HFFc6 (cell line): ENCODE measurements around the gene NCAPH2. TPM values are rescaled to one million over a fixed set of nuclear protein-coding genes. Genes with fewer than 3 reads are reported as not detected.

Source experiments
- DNase-seq: peaks from one replicate; pipeline ENCODE4 v3.0.0-alpha.2; 2018
- H3K27ac Mint-ChIP-seq: 2 replicates; pipeline ENCODE4 v1.8.0; 2020; ENCODE audit warnings: mild to moderate bottlenecking, mixed read lengths
- H3K27me3 Mint-ChIP-seq: 2 replicates; pipeline ENCODE4 v1.8.0; 2021; ENCODE audit warnings: mild to moderate bottlenecking, moderate library complexity, mixed read lengths; ENCODE audit not compliant: insufficient read depth
- H3K36me3 Mint-ChIP-seq: 2 replicates; pipeline ENCODE4 v1.8.0; 2021; ENCODE audit warnings: low read depth, mixed read lengths
- H3K4me1 Mint-ChIP-seq: 2 replicates; pipeline ENCODE4 v1.8.0; 2020; ENCODE audit warnings: low read depth, mixed read lengths
- H3K4me3 Mint-ChIP-seq: 2 replicates; pipeline ENCODE4 v1.8.0; 2020; ENCODE audit warnings: mild to moderate bottlenecking, moderate library complexity, mixed read lengths
- H3K9me3 Mint-ChIP-seq: 2 replicates; pipeline ENCODE4 v1.8.0; 2020; ENCODE audit warnings: mild to moderate bottlenecking, mixed read lengths
- total RNA-seq, 6 experiments: library from RNA; stranded (reverse); fragmentation: NEBNext Ultra II Directional; extraction: Animal tissue kit (Norgen Biotek cat#: 25700); gene quantifications; 2 replicates in 1 of 6; 3 replicates in 5 of 6; pipeline ENCODE4 v1.2.3, GENCODE V29; 2021
- TF ChIP-seq, protein P1 (sequence below): fragments of 200-600 bp; sonication (generic); IDR thresholded peaks from 2 replicates; pipeline ENCODE4 v1.5.0; 2021; ENCODE audit warnings: antibody characterized with exemption, mild to moderate bottlenecking

The NCAPH2 gene
- total RNA-seq, 6 experiments from 2014 or later = 31.7 to 54.1 (median 50.0) TPM

DNA sequence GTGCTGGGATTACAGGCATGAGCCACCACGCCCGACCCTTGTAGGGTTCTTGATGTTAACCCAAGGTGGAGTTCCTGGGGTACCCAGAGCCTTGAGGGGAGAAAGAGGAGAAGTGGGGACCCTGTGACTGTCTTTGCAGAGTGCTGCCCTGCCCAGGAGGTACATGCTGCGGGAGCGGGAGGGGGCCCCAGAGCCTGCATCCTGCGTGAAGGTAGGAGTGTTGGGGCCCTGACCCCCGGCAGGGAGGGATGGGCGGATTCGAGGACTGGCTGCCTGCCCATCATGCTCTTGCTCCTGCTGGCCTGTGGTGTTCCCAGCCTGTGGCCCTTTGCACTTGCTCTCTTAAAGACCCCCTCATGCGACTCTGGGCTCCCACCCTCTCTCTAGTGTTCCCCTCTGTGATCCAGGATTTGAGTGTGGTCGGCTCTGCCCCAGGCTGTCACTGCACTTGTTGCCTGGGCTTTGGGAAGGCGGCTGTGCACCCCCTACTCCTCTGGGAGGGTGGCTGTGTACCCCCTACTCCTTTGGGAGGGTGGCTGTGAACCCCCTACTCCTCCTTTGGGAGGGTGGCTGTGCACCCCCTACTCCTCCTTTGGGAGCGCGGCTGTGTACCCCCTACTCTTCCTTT, 12.9 kb downstream of the NCAPH2 start:
- Mint-ChIP-seq H3K27me3 (no peaks in the 10 kb centered on the region), H3K4me3 (no peak overlapping the region), H3K27ac (no peak overlapping the region; the same call in 1 of the 2 replicates), H3K9me3 (no peaks in the 10 kb centered on the region), H3K36me3 (peaks cover 14% of the 10 kb centered on the region), H3K4me1 (peaks cover 9% of the 10 kb centered on the region)
- TF ChIP-seq, protein P1, sequence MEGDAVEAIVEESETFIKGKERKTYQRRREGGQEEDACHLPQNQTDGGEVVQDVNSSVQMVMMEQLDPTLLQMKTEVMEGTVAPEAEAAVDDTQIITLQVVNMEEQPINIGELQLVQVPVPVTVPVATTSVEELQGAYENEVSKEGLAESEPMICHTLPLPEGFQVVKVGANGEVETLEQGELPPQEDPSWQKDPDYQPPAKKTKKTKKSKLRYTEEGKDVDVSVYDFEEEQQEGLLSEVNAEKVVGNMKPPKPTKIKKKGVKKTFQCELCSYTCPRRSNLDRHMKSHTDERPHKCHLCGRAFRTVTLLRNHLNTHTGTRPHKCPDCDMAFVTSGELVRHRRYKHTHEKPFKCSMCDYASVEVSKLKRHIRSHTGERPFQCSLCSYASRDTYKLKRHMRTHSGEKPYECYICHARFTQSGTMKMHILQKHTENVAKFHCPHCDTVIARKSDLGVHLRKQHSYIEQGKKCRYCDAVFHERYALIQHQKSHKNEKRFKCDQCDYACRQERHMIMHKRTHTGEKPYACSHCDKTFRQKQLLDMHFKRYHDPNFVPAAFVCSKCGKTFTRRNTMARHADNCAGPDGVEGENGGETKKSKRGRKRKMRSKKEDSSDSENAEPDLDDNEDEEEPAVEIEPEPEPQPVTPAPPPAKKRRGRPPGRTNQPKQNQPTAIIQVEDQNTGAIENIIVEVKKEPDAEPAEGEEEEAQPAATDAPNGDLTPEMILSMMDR = no peak
- DNase-seq = no peak

DNA sequence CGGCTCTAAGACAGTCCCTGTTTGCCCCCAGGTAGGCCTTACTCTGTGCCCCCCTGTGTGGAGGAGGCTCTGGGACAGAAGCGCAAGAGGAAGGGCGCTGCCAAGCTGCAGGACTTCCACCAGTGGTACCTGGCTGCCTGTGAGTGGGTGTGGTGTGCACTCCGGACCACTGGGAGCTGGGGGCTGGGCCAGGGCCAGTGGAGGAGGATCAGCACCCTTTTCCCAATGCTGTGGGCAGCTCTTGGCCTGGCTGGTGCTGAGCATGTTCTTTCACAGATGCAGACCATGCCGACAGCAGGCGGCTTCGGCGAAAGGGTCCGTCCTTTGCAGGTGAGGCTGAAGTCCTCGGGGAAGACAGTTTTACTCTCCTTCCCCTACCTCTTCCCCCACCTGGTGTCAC, 13.7 kb downstream of the NCAPH2 start:
- Mint-ChIP-seq H3K36me3 (peaks cover 14% of the 10 kb centered on the region), H3K27me3 (no peaks in the 10 kb centered on the region), H3K4me3 (no peak overlapping the region), H3K9me3 (no peaks in the 10 kb centered on the region), H3K27ac (no peak overlapping the region), H3K4me1 (peaks cover 10% of the 10 kb centered on the region)
- TF ChIP-seq, protein P1 = no peak
- DNase-seq = no peak

DNA sequence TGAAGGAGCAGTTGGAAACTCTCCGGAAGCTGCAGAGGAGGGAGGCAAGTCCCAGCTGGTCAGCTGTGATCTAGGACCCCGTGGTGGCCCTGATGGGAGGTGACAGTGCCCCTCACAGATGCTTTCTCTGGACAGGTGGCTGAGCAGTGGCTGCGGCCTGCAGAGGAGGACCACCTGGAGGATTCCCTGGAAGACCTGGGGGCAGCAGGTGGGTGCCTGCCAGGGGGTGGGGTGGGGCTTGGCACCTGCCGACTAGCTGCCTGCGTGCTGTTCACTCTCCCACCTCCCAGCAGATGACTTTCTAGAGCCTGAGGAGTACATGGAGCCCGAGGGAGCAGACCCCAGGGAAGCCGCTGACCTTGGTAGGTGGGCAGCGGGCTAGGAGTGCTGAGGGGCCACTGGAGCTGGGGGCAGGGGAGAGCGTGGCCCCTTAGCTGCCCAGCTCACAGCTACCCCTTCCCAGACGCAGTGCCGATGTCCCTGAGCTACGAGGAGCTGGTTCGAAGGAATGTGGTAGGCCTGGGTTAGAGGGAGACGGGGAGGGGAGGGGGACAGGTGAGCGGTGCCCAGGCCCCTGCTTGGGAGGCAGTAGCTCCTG, 14.3 kb downstream of the NCAPH2 start:
- H3K4me3 Mint-ChIP-seq = no peak overlapping the region
- no peak overlapping the region for H3K27ac Mint-ChIP-seq
- peaks cover 16% of the 10 kb centered on the region for H3K4me1 Mint-ChIP-seq
- peaks cover 2% of the 10 kb centered on the region; the same call in 1 of the 2 replicates for H3K27me3 Mint-ChIP-seq
- TF ChIP-seq, protein P1 = no peak
- H3K36me3 Mint-ChIP-seq = peaks cover 14% of the 10 kb centered on the region
- no peak for DNase-seq
- no peaks in the 10 kb centered on the region for H3K9me3 Mint-ChIP-seq

DNA sequence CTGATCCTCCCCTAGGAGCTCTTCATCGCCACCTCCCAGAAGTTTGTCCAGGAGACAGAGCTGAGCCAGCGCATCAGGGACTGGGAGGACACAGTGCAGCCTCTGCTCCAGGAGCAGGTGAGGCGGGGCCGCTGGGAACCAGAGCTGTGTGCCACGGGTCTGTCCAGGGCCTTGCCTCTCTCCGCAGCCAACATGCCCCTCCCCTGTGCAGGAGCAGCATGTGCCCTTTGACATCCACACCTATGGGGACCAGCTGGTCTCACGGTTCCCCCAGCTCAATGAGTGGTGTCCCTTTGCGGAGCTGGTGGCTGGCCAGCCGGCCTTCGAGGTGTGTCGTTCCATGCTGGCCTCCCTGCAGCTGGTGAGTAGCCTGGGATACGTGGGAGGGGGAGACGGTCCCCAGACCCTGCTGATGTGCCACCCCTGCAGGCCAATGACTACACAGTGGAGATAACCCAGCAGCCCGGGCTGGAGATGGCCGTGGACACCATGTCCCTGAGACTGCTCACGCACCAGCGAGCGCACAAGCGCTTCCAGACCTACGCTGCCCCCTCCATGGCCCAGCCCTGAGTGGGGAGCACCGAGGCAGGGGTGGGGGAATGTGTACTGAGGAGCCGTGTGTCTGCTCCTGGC, 14.9 kb downstream of the NCAPH2 start:
- Mint-ChIP-seq H3K36me3 (peaks cover 14% of the 10 kb centered on the region), H3K27ac (no peak overlapping the region; the same call in 1 of the 2 replicates), H3K4me3 (0 out of 2 replicates have a peak overlapping the region, but pooled peaks have one; percentile 26), H3K27me3 (peaks cover 2% of the 10 kb centered on the region; the same call in 1 of the 2 replicates), H3K4me1 (peaks cover 19% of the 10 kb centered on the region), H3K9me3 (no peaks in the 10 kb centered on the region)
- DNase-seq = no peak
- TF ChIP-seq, protein P1 = no peak

DNA sequence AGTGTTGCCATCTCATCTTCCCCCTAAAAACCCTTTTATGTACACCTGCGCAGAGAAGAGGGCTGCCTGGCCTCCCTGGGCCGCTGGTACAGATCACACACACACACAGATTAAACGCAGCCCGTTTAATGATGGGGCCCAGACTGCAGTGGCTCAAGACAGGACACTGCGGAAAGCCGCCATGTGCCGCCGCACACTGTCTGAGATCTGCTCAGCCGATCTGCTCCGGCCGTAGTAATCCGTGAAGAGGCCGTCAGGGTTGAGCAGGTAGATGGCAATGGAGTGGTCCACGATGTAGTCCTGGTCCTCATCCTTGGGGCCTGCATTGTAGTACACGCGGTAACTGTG, 15.4 kb downstream of the NCAPH2 start:
- Mint-ChIP-seq H3K27ac (no peak overlapping the region; the same call in 1 of the 2 replicates), H3K9me3 (no peaks in the 10 kb centered on the region)

More for the DNA sequence above, 15.4 kb downstream of the NCAPH2 start:
- Mint-ChIP-seq H3K4me1 (peaks cover 19% of the 10 kb centered on the region), H3K27me3 (peaks cover 2% of the 10 kb centered on the region; the same call in 1 of the 2 replicates), H3K4me3 (0 out of 2 replicates have a peak overlapping the region, but pooled peaks have one; percentile 26), H3K36me3 (peaks cover 14% of the 10 kb centered on the region)
- TF ChIP-seq, protein P1 = no peak
- no peak for DNase-seq
